Gastroesophageal sphincter (tissue), 3 donors: Measurements from ENCODE around the gene MARCHF11.

ENCODE experiments used
- CTCF ChIP-seq, 4 experiments: fragments of 200-600 bp in 2 of 4; fragments of 450-650 bp in 2 of 4; sonication (generic) in 1 of 4; IDR thresholded peaks; one replicate each; pipeline ENCODE4 v1.5.1; 2017 to 2019; ENCODE audit warnings: antibody characterized with exemption in 4 of 4, mild to moderate bottlenecking in 2 of 4, moderate library complexity in 2 of 4
- EP300 ChIP-seq: sonication (generic); formaldehyde crosslinking; IDR thresholded peaks from one replicate; pipeline ENCODE4 v1.6.1; 2017; ENCODE audit warnings: antibody characterized with exemption, mild to moderate bottlenecking
- POLR2A ChIP-seq, 2 donors: fragments of 450-650 bp; IDR thresholded peaks; one replicate each; pipeline ENCODE4 v1.6.1; 2017; ENCODE audit warnings: antibody characterized with exemption in 2 of 2, mild to moderate bottlenecking in 2 of 2, moderate library complexity in 1 of 2
- POLR2AphosphoS5 ChIP-seq: sonication (generic); formaldehyde crosslinking; IDR thresholded peaks from one replicate; pipeline ENCODE4 v1.6.1; 2017; ENCODE audit warnings: antibody characterized with exemption

GRCh38 chr5:16043349-16043965 is 136.1 kb downstream of the MARCHF11 start:
- no peak for TF ChIP-seq CTCF (IDR thresholded peaks at IDR 0.05)
- no peak for TF ChIP-seq POLR2A (IDR thresholded peaks at IDR 0.05)
- no peak for TF ChIP-seq EP300
- no peak for TF ChIP-seq POLR2AphosphoS5
